NT2/D1 (cell line): ENCODE results near the gene DNAJB7.

Experiments
- SUZ12 ChIP-seq: IDR thresholded peaks from 2 replicates; pipeline ENCODE4 v1.6.1; 2011; ENCODE audit not compliant: insufficient read length, insufficient read depth; ENCODE audit errors: extremely low read depth
- YY1 ChIP-seq: IDR thresholded peaks from 2 replicates; pipeline ENCODE4 v1.6.1; 2011; ENCODE audit not compliant: insufficient read length, insufficient read depth

- TF ChIP-seq SUZ12 = no peak
- no peak for TF ChIP-seq YY1
These were observed 44.2 kb downstream of the DNAJB7 start for GRCh38 chr22:40817737-40818136.
